Stimulated activated CD8-positive, alpha-beta memory T cell treated with anti-CD3 and anti-CD28 coated beads, Interleukin-7, amount 100 ng/mL, for 24 hours (primary cell): ENCODE measurements around the gene GADD45B.
"Not testable (repeated sequence)": the region's sequence is repeated elsewhere in the genome, so short reads cannot be mapped to it uniquely, and the experiment has no call there.

ENCODE experiments used
- DNase-seq: peaks from one replicate; pipeline ENCODE4 v3.0.0-alpha.2; 2020; ENCODE audit warnings: low read depth

Gene GADD45B

DNA sequence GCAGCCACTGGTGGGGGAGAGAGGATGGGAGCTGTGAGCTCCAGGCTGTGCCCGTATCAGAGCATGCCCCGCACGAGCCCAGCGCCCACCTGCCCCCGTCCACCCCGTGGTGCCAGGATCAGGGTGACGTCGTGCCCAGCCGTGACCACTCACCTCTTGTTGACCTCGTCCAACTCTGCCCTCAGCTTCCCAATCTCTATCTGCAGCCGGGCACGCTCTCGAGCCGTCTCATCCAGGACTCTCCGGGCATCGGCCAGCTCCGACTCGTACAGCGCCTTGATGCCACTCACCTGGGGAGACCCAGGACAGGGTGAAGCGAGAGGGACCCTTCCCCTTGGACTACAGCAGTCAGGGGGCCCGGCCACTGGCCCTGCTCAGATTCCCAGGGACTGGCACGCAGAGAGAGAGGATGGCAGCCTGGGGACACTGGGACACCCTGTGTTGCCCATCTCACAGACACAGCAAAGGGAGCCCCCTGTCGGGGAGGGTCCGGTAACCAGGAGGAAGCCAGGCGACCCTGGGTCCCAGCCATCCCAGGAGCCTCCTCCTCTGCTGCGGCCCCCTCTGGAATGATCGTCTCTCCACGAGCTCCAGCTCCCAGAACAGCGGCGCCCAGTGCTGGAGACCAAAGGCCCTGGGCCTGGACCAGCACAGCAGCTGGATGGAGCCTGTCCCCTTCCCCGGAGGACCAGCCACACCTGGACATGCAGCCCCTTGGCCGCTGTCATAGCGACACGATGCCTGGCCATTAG lies 31.5 kb upstream of the GADD45B start:
- DNase-seq, result no peak

DNA sequence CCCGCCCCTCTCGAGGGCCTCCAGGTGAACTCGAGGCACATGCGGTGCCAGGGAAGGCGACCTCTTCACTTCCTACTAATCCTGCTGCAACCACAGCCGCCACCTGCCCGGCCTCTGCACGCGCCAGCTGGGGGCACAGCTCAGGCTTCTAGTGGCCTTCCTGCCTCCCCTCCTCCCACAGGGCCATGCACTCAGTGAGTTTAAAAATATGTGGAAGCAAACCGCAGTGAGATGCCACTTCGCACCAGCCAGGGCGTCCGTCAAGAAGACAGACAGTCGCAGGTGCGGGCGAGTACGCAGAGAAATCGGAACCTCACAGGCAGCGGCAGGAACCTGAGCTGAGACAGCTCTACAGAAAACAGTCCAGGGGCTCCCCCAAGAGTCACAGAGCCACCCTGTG lies 29.5 kb upstream of the GADD45B start:
- DNase-seq, result no peak

DNA sequence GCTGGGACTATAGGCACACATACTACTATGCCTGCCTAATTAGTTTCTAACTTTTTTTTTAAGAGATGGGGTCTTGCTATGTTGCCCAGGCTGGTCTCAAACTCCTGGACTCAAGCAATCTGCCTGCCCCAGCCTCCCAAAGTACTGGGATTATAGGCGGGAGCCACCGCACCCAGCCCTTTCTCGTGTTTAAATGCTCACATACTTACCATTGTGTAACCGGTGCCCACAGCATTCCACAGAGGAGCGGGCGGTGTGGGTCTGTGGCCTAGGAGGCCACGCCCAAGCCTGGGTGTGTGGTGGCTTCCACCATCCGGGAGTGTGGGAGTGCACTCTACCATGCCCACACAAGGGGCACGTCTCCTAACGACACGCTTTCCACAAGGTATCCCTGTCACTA lies 26.9 kb upstream of the GADD45B start:
- no peak for DNase-seq

DNA sequence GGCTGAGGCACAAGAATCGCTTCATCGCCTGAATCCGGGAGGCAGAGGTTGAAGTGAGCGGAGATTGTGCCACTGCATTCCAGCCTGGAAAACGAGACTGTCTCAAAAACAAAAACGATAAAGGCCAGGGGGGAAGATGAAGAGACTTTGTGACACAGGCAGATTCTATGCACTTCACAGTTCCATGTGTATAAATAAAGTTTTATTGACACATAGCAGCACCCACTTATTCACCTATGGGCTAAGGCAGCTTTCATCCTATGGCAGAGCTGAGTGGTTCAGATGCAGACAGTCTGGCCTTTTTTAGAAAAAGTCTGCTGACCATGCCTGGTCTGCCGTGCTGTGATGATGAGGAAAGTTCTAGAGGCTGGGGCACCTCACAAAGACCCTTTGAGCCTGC lies 24.8 kb upstream of the GADD45B start:
- no peak for DNase-seq

DNA sequence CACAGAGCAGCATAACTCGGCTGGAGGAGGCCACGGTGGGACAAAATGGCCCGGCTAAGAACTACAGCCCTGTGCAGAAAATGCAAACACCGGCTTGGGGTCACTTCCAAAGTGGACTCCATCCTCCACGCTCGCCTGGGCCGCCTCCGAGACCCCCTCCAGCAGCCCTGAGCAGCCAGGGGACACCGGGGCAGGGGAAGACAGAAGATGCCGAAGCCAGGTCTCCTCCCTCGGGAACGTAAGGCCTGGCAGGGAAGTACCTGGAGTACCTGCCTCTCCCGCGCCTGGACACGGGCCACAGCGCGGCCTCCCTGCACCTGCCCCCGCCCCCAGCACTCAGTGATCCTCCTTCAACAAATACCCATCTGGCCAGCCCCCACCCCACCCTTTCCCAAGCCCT lies 24.2 kb upstream of the GADD45B start:
- DNase-seq, result no peak

DNA sequence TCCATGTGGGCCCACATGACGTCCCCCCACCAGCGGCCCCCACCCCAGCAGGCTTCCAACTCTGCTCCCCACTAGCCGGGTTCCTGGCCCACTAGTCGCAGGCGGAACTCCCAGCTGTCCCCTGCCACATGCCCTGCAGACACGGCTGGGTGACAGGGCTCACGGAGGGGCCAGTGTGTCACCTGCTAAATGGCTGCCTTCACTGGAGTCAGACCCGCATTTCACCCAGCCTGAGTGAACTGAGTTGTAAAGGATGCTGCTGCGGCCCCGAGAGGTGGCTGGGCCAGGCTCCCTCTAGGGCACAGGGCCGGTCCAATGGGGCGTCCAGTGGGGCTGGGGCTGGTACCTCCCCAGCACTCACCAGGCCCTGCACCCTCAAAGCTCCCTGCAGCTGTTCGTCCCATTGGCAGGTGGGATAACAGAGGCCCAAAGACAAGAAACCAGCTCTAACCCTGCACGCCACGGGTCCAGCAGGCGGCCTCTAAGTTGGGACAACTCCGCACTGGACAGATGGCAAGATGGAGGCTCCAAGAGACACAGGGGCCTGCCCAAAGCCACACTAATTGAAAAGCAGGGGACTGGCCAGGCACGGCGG lies 22.4 kb upstream of the GADD45B start:
- DNase-seq, result no peak

DNA sequence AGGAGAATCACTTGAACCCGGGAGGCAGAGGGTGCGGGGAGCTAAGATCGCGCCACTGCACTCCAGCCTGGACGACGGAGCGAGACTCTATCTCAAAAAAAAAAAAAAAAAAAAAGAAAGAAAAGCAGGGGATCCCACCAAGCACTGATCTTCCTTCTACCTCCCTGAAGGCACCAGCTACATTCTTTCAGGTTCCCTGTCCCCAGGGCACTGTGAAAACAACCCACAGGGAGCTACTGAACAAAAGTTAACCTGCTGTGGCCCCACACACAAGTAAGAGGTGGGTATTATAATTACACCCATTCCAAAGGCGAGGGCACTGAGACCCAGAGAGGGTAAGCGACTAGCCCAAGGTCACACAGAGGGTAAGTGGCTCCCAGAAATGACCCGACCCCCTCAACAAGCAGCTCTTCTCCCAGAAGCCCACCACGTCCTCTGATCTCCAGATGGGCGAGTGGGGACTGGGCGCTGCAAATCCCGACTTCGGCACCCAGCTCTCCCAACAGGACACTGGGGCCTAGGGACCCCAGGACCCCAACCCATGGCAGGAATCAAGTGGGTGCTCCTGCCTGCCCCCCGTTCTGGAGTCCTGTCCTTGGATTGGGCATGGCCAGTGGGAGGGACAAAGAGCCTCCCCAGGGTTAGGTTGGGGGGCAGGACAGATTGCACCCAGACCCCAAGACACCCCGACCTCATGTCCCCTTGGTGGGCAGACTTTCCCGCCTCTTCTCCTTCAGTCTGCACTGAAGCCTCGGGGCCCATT lies 21.5 kb upstream of the GADD45B start:
- DNase-seq, result no peak

DNA sequence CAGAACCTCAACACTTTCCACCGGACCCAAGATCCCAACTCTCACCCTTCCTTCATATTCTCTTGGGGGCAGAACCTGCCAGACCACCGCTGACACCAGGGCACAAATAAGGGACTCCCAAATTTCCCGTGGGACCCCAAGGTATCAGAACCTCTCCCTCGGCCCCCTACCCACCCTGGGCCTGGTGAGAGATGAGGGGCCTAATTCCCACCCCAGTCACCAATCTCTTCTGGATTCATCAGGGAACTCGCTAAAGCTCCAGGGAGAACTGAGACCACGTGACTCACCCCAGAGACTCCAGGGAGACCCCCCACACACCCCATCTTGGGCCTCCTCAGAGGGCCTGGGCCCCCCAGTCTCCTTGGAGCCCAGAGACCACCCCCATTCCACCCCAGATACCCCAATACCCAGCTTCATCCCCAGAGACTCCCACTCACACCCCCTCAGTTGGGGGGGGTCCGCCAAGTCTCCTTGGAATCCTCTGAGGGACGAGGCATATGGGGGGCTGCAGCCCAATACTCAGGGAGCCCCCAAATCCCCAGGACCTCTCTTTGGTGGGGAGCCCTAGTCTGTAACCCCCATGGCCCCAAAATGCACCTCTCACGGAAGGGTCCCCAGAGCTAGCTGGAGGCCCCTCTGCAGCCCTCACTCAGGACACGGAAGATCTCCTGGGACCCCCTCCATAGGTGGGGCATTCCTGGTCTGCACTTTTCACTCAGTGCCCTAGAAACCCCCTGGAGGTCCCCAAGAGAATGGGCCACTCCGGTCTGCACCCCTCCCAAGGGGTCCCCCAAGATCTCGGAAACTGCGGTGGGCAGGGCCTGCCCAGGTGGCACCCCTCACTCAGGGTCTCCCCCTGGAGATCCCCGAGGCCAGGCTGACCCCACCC lies 20.7 kb upstream of the GADD45B start:
- no peak for DNase-seq

DNA sequence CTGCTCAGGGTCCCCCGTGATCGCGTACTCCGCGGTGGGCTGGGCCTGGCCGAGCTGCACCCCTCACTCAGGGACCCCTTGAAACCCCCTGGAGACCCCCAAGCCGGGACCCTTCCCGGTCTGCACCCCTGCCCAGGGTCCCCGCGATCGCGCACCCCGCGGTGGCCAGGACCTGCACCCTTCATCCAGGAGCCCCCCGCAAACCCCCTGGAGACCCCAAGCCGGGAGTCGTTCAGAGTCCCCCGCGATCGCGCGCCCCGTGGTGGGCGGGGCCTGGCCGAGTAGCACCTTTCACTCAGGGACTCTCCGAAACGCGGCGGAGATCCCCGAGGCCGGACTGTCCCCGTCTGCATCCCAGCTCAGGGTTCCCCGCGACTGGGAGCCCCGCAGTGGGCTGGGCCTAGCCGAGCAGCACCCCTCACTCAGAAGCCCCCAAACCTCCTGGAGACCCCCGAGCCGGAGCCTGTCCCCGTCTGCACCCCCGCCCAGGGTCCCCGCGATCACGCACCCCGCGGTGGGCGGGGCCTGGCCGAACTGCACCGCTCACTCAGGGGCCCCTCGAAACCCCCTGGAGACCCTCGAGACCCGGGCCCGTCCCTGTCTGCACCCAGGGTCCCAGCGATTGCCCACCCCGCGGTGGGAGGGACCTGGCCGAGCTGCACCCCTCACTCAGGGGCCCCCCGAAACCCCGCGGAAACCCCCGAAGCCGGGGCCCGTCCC lies 19.9 kb upstream of the GADD45B start:
- DNase-seq, result peak; percentile 21

DNA sequence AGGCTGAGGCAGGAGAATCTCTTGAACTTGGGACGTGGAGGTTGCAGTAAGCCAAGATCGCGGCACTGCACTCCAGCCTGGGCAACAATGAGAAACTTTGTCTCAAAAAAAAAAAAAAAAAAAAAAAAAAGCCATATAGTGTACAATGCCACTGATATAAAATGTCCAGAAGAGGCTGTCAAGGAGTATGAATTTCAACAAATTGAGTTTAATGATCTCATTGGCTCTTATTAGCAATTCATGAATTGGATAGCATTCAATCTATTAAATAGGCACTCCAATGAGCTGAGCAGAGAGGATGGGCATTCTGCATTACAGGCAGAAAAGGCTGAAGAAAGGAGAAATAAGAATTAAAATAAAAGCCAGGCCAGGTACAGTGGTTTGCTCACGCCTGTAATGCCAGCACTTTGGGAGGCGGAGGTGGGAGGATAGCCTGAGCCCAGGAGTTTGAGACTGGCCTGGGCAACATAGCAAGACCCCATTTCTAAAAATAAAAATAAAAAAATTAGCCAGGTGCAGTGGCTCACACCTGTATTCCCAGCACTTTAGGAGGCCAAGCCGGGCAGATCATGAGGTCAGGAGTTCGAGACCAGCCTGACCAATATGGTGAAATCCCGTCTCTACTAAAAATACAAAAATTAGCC lies 18.4 kb upstream of the GADD45B start:
- no peak for DNase-seq

DNA sequence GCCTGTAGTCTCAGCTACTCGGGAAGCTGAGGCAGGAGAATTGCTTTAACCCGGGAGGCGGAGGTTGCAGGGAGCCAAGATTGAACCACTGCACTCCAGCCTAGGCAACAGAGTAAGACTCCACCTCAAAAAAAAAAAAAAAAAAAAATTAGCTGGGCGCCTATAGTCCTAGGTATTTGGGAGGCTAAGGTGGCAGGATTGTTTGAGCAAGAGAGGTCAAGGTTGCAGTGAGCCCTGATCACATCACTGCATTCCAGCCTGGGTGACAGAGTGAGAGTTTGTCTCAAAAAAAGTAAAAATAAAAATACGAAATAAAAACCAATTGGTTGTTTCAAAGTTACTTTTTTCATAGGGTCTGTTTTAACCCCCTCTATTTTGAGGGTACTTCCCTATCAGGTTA lies 17.9 kb upstream of the GADD45B start:
- no peak for DNase-seq

DNA sequence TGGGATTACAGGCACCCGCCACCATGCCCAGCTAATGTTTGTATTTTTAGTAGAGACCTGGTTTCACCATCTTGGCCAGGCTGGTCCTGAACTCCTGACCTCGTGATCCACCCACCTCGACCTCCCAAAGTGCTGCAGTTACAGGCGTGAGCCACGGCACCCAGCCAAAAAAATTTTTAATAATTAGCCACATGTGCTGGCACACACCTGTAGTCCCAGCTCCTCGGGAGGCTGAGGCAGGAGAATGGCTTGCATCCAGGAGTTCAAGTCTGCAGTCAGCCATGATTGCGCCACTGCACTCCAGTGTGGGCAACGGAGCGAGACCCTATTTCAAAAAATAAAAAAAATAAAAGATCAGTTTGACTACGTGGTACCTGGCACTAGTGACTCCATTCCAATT lies 17.2 kb upstream of the GADD45B start:
- DNase-seq, result not testable (repeated sequence)

DNA sequence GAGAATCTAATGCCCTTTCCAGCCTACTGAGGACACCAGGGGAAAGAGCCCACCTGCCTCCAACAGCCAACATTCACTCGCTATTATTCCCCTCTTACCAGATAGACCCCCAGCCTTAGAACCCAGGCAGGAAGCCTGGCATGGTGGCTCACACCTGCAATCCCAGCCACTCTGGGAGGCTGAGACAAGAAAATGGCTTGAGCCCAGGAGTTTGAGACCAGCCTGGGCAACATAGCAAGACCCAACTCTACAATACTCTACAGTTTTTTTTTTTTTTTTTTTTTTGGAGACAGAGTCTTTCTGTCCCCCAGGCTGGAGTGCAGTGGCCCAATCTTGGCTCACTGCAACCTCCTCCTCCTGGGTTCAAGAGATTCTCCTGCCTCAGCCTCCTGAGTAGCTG lies 15.7 kb upstream of the GADD45B start:
- no peak for DNase-seq

DNA sequence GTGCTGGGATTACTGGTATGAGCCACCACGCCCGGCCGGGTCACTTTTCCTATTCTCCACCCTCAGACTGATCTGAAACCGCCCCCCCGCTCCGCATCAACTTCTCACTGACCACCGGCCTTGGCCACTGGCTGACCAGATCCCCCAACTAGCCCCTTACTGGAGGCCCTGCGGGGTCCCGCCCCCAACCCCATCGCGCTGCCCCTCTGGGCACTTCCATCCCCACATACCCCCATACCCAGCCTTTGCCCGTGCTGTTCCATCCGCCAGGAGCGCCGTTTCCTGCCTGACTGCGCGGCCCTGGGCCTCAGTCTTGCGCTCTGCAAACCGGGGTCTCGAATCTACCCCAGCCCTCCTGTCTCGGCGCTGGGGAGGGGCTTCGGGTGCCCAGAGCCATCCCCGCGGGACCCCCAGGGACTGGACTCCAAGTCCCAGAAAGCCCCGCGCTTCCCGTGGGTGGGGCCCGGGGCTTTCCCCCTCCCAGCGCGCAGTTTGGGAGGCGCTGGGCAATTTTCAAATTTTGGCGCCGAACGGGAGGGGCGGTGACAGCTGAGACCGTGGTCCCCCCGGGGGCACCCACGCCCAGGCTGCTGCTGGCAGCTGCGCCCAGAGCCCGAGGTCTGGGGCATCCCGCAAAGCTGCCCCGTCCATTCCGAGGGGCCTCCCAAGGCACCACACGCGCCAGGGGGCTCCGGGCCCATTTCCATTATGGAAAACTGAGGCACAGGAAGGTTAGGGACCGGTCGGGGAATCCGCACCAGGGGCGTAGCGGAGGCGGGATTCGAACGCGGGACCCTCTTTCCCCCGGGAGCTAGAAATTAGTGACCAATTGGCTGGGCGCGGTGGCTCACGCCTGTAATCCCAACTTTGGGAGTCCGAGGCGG lies 13.9 kb upstream of the GADD45B start:
- DNase-seq, result no peak

DNA sequence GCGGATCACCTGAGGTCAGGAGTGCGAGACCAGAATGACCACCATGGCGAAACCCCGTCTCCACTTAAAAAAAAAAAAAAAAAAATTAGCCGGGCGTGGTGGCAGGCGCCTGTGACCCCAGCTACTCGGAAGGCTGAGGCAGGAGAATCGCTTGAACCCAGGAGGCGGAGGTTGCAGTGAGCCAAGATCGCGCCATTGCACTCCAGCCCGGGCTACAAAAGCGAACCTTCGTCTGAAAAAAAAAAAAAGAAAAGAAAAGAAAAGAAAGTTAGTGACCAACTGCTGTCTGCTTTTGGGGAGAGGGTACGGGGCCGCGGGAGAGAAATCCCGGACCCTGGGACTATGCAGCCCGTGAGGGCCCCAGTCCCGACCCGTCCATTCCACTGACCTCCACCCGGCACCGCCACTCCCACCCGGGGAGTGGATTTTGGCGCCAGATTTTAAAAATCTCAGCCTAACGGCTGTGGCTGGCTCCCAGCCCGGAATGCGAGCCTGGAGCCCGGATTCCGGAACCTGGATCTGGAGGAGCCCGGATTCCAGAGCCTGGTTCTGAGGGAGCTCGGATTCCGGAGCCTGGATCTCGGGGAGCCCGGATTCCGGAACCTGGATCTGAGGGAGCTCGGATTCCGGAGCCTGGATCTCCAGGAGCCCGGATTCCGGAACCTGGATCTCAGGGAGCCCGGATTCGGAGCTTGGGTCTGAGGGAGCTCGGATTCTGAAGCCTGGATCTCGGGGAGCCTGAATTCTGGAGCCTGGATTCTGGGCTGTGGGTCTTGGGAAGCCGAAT lies 13.1 kb upstream of the GADD45B start:
- no peak for DNase-seq

DNA sequence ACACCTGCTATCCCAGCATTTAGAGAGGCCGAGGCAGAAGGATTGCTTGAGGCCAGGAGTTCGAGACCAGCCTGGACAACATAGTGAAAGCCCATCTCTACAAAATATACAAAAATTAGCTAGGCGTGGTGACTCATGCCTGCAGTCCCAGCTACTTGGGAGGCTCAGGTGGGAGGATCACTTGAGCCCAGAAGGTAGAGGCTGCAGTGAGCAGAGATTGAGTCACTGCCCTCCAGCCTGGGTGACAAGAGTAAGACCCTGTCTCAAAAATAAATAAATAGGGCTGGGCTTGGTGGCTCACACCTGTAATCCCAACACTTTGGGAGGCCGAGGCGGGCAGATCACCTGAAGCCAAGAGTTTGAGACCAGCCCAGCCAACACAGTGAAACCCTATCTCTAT lies 12.2 kb upstream of the GADD45B start:
- DNase-seq, result not testable (repeated sequence)

DNA sequence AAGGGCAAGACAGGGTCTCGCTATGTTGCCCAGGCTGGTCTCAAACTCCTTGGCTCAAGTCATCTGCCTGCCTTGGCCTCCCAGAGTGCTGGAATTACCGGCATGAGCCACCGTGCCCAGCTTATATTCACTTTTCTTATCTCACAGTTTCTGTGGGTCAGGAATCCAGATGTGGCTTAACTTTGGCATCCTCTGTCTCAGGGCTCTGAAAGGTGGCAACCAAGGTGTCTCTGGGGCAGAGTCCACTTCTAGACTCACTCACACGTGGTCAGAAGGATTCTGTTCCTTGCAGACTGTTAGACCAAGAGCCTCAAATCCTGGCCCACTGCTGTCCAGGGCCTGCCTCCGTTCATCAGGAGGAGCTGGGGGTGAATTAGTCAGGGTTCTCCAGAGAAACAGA lies 11.5 kb upstream of the GADD45B start:
- no peak for DNase-seq

DNA sequence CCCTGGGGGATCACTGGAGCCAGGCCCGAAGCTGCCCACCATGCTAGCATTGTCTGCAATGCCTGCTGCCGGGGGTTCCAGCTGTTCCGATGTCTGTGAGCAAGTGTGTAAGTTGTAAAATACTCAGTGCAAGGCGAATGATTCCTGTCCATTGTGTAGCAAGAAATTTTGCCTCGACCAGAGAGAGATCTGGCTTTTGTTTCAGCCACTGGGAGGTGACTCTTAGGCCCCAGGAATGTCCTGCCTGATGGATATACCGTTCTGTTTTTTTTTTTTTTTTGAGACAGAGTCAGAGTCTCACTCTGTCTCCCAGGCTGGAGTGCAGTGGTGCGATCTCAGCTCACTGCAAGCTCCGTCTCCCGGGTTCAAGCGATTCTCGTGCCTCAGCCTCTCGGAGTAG lies 7.3 kb upstream of the GADD45B start:
- no peak for DNase-seq
